Measurements from ENCODE around the gene FBLIM1.
A peak's percentile ranks its signal among the peaks of the same experiment; 100 is the strongest.
"Not testable (repeated sequence)": the region's sequence is repeated elsewhere in the genome, so short reads cannot be mapped to it uniquely, and the experiment has no call there.

FBLIM1 gene

DNA sequence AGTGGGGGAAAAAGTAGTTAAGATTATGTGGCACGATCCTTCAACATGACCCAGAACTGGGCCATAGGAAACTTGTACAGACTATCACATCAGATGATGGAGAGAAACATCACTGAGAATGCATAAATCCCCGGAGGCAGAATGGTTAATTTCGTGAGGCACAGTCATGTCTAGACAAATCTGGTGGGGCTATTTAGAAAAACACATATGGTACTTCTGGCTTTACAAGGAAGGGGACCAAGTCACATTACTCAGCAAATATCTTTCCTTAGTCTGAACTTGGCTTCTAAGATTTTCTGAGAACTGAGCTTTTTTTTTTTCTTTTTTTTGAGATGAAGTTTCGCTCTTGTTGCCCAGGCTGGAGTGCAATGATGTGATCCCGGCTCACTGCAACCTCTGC is 58.1 kb downstream of the FBLIM1 start:
- no peak for DNase-seq (ENCODE audit: low read depth in 2 of 2)

GRCh38 chr1:15820478-15820877 is 61.9 kb downstream of the FBLIM1 start:
- DNase-seq (ENCODE audit: low read depth in 2 of 2) = no peak

GRCh38 chr1:15825800-15826199 is 67.2 kb downstream of the FBLIM1 start:
- DNase-seq (ENCODE audit: low read depth in 2 of 2) = no peak

DNA sequence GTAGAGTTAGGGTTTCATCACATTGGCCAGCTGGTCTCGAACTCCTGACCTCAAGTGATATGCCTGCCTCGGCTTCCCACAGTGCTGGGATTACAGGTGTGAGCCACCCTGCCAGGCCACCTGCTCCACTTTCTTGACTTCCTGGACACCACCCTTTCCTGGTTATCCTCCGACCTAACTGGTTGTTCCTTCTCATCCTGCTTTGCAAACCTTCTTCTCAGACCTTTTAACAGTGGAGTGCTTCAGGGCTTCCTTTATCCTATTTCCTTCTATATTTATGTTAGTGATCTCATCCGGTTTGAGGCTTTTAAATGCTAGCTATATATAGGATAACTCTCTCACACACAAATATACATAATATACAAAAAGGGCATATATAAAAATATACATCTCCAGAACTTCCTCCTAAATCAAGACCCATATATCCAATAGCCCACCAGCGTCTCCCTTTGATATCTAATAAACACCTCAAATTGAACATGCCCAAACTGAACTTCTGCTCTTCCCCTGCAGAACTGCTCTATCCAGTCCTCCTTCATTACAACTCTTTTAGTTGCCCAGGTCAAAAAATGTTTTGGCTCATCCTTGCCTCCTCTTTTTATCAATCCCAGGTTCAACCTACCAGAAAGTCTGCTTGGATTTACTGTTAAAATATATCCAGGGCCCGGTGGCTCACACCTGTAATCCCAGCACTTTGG is 68.4 kb downstream of the FBLIM1 start:
- DNase-seq (ENCODE audit: low read depth in 2 of 2) = no peak

- DNase-seq (ENCODE audit: low read depth in 2 of 2) = not testable (repeated sequence)
Observed at GRCh38 chr1:15827567-15827966, 69.0 kb downstream of the FBLIM1 start.

DNA sequence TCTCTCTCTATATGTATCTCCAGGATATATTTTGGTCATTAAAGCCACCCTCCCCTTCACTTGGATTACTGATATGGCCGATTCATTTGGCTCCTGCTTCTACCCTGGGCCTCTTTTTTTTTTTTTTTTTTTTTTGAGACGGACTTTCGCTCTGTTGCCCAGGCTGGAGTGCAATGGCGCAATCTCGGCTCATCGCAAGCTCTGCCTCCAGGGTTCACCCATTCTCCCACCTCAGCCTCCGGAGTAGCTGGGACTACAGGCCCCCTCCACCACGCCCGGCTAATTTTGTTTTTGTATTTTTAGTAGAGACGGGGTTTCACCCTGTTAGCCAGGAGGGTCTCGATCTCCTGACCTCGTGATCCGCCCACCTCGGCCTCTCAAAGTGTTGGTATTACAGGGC is 70.3 kb downstream of the FBLIM1 start:
- DNase-seq (ENCODE audit: low read depth in 2 of 2) = not testable (repeated sequence)

GRCh38 chr1:15830258-15830657 is 71.7 kb downstream of the FBLIM1 start:
- no peak for DNase-seq (ENCODE audit: low read depth in 2 of 2)

DNA sequence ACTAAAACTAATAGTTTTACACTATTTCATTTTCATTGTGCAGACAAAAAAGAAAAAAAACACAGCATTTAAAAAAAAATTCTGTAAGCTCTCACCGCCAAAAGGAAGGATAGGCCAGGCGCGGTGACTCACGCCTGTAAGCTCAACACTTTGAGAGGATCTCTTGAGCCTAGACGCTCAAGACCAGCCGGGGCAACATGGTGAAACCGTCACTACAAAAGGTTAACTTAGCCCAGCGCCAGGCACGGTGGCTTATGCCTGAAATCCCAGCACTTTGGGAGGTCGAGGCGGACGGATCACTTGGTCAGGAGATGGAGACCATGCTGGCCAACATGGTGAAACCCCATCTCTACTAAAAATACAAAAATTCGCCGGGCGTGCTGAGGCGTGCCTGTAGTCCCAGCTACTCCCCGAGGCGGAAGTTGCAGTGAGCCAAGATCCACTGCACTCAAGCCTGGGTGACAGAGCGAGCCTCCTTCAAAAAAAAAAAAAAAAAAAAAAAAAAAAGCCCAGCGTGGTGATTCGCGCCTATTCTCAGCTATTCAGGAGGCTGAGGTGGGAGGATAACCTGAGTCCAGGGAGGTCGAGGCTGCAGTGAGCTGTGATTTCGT is 74.6 kb downstream of the FBLIM1 start:
- peak in 1 of 2 donors; percentile 27 for DNase-seq (ENCODE audit: low read depth in 2 of 2)

GRCh38 chr1:15833842-15834405 is 75.3 kb downstream of the FBLIM1 start:
- no peak for DNase-seq (ENCODE audit: low read depth in 2 of 2)

DNA sequence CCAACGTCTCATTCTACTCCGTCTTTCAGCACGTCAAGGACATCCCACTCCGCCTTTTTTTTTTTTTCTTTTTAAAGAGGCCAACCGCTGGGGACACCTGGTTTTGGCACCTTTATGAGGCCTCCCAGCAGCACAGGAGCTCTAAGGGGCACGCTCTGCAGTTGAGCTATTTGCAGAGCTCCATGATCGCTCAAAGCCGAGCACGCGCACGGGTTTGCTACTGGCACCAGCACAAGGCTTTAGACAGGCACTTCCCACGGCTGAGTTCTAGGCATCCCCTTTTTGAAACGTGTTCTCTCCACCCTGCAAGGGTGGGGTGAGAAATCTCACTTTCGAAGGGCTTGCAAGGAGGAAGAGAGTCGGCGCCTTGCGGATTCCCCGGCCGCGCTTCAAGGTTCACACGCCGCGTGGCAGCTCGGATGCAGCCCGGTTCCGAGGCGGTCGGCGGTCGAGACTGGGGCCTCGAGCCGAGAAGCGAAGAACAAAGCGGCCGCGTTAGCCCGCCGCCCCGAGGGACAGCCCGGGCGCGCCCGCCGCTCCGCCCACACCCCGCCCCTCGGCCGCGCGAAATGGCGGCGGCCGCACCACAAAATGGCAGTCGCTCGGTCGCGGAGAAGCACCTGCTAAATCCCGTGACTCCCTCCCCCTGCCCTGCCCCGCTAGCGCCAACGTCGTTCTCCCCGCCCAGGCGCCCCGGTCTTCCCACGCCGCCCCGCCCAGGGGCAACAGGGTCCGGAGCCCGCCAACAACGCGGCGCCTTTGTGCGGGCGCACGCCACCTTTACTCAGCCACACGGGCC is 76.0 kb downstream of the FBLIM1 start:
- peak; percentile 80 to 81 for DNase-seq (ENCODE audit: low read depth in 2 of 2)

DNA sequence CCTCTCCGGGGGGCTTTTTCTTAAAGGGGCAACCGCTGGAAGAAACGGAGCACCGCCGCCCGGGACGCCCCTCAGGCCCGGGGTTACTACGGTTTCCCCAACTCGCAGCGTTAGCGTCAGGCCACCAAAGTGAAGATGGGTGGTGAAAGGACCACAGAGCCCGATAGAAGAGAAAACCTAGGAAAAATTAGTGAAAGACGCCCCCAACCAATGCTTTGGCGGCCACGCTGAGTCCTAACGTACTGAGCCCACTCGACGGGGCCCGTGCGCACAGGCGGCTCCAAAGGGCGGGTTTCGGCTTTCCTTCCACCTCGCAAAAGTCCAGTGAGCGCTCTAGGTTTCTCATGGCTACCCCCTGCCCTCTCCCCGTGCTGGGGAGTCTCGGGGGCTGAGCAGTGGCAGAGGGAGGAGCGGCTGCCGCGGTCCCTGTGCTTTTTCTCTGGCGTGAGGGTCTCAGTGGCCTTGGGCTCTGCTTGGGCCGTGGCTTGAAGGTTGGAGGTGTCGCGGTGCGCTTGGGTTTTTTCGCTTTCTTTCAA is 76.7 kb downstream of the FBLIM1 start:
- no peak for DNase-seq (ENCODE audit: low read depth in 2 of 2)

DNA sequence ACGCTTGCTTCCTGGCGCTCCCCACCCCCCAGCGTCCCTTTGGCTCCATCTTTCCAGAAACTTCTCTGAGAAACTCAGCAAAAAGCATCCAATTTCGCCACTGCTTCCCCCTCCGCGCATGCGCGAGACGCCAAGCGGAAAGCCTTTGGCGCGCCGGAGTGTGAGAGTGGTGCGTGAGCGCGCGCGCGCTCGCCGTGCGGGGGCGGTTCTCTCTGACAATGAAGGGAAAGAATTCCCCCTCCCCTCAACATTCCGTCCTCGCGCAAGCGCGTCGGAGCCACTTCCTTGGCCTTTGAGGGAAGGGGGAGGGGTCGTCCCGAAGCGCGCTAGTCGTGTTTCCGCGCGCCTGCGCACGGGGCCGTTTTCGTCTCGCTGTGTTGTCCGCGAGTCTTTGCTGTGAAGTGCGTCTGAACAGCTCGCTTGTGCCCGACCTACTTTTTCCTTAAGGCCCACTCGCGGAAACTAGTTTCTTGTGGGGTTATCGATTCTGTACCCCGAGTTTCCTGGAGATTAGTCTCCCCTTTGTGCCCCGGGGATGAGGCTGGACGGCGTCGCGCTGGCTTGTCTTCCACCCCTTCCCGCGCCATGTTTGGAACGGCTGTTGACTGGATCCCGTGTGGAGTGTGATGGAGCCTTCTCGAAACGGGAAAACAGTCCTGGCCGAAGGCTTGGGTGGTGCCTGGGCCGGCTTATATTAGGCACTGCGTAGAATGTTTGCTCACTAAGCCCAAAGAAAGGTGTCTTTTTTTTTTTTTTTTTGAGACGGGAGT is 77.3 kb downstream of the FBLIM1 start:
- DNase-seq (ENCODE audit: low read depth in 2 of 2) = peak; percentile 99

Data from activated CD4-positive, alpha-beta T cell treated with anti-CD3 and anti-CD28 coated beads for 24 hours (primary cell).